Karpas-422 (cell line): ENCODE data around the gene MMP24. TPM values are rescaled to one million over a fixed set of nuclear protein-coding genes. Genes with fewer than 3 reads are reported as not detected.
A peak's percentile ranks its signal among the peaks of the same experiment; 100 is the strongest.

Experiments used
- DNase-seq: peaks from one replicate; pipeline ENCODE4 v3.0.0-alpha.2; 2015
- H2AFZ ChIP-seq: fragments of 200-600 bp; sonication (generic); 2 replicates; pipeline ENCODE4 v1.6.1; 2014; ENCODE audit warnings: antibody characterized with exemption, low read length, mixed read lengths
- H3K27ac ChIP-seq: fragments of 200-600 bp; sonication (generic); 2 replicates; pipeline ENCODE4 v1.5.1; 2014; ENCODE audit warnings: mild to moderate bottlenecking, low read length, moderate library complexity
- H3K27me3 ChIP-seq: fragments of 200-600 bp; sonication (generic); 2 replicates; pipeline ENCODE4 v1.6.1; 2014; ENCODE audit warnings: low read length, mixed read lengths
- H3K36me3 ChIP-seq: fragments of 200-600 bp; sonication (generic); 2 replicates; pipeline ENCODE4 v1.6.1; 2014; ENCODE audit warnings: low read length, mixed read lengths; ENCODE audit not compliant: insufficient read depth
- H3K4me1 ChIP-seq: fragments of 200-600 bp; sonication (generic); 2 replicates; pipeline ENCODE4 v1.6.1; 2014; ENCODE audit warnings: mild to moderate bottlenecking, low read length, mixed read lengths
- H3K4me2 ChIP-seq: fragments of 200-600 bp; sonication (generic); 2 replicates; pipeline ENCODE4 v1.6.1; 2014; ENCODE audit warnings: low read length, low read depth, mild to moderate bottlenecking; ENCODE audit not compliant: poor library complexity, severe bottlenecking
- H3K4me3 ChIP-seq: fragments of 200-600 bp; sonication (generic); 2 replicates; pipeline ENCODE4 v1.5.1; 2014; ENCODE audit warnings: mild to moderate bottlenecking, antibody characterized with exemption, low read length, mixed read lengths
- H3K79me2 ChIP-seq: fragments of 200-600 bp; sonication (generic); 2 replicates; pipeline ENCODE4 v1.6.1; 2014; ENCODE audit warnings: mild to moderate bottlenecking, low read length, mixed read lengths
- H3K9ac ChIP-seq: fragments of 200-600 bp; sonication (generic); 2 replicates; pipeline ENCODE4 v1.6.0; 2014; ENCODE audit warnings: low read length
- H3K9me2 ChIP-seq: fragments of 200-600 bp; sonication (generic), shearing (Covaris generic); replicated peaks from 2 replicates; pipeline ENCODE4 v1.6.0; 2014; ENCODE audit warnings: mild to moderate bottlenecking, low read length, moderate library complexity; ENCODE audit not compliant: insufficient read depth
- H3K9me3 ChIP-seq: fragments of 300-700, 200-600 bp; sonication (generic); 2 replicates; pipeline ENCODE4 v1.6.1; 2014; ENCODE audit warnings: low read length, mixed read lengths
- H4K20me1 ChIP-seq: fragments of 200-600 bp; sonication (generic); 2 replicates; pipeline ENCODE4 v1.6.1; 2014; ENCODE audit warnings: mild to moderate bottlenecking, antibody characterized with exemption, low read length, low read depth; ENCODE audit not compliant: insufficient read depth
- total RNA-seq: library from RNA; depleted of rRNA; stranded (reverse); fragments of >200 nt; shearing (Covaris generic); gene quantifications from 2 replicates; pipeline ENCODE4 v1.2.3, GENCODE V29; 2014; ENCODE audit warnings: low replicate concordance

MMP24 gene
- total RNA-seq, 1 experiment from 2014 or later: 0.60 TPM

DNA sequence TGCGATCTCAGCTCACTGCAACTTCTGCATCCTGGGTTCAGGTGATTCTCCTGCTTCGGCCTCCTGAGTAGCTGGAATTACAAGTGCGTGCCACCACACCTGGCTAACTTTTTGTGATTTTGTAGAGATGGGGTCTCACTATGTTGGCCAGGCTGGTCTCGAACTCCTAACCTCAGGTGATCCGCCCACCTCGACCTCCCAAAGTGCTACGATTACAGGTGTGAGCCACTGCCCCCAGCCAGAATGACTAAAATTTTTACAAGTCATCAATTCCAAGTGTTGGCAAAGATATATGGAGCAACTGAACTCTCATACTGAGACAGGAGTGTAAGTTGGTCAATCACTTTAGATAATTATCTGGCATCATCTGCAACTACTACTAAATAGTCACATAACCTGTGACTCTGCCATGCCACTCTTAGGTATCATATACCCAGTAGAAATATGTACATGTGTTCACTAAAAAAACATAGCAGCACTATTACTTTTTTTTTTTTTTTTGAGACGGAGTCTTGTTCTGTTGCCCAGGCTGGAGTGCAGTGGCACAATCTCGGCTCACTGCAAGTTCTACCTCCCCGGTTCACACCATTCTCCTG lies 55.1 kb downstream of the MMP24 start:
- Histone ChIP-seq H3K4me2 (no peak overlapping the region), H3K27ac (no peak overlapping the region), H3K4me3 (no peak overlapping the region), H3K9me2 (no peaks in the 10 kb centered on the region), H3K36me3 (peaks cover 20% of the 10 kb centered on the region), H3K27me3 (no peaks in the 10 kb centered on the region), H3K79me2 (peaks cover 41% of the 10 kb centered on the region), H4K20me1 (peaks cover 8% of the 10 kb centered on the region; the same call in 1 of the 2 replicates), H3K9me3 (no peaks in the 10 kb centered on the region), H2AFZ (no peak overlapping the region), H3K9ac (no peak overlapping the region), H3K4me1 (peaks cover 18% of the 10 kb centered on the region)
- no peak for DNase-seq

DNA sequence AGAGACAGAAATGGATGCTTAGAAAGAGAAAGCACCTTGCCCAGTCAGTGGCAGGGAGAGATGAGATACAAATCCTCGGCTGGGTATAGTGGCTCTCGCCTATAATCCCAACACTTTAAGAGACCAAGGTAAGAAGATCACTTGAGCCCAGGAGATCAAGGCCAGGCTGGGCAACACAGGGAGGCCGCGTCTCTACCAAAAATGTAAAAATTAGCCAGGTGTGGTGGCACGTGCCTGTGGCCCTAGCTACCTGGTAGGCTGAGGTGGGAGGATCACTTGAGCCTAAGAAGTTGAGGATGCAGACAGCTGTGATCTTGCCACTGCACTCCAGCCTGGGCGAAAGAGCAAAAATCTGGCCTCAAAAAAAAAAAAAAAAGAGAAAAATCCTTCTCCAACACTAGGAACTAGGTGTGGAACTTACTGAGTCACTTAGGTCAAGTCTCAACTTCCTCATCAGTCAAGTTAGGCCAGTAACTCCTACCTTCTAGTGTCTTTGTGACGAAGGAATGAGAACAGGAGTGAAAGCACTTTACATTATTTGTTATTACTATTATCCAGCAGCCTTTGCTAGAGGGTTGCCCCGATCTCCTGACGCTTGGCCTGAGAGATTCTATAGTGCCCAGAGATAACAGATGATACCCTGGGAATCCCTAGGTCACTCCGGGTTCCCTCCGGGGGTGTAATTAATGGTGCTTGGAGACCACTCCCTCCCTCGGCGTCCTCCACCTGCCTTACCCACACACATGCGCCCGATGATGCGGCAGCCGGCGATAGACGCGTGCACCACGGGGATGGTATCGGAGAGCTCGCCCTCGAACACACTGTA lies 57.2 kb downstream of the MMP24 start:
- no peak for DNase-seq
- Histone ChIP-seq H3K4me1 (peaks cover 13% of the 10 kb centered on the region), H3K9me2 (no peaks in the 10 kb centered on the region), H3K9ac (peak overlapping the region; percentile 88), H3K4me2 (peak overlapping the region; percentile 86), H3K79me2 (peaks cover 32% of the 10 kb centered on the region), H3K9me3 (no peaks in the 10 kb centered on the region), H2AFZ (no peak overlapping the region), H3K36me3 (peaks cover 20% of the 10 kb centered on the region), H3K27ac (peak overlapping the region; percentile 50; the same call in 1 of the 2 replicates), H3K4me3 (peak overlapping the region; percentile 94), H4K20me1 (peaks cover 8% of the 10 kb centered on the region; the same call in 1 of the 2 replicates), H3K27me3 (no peaks in the 10 kb centered on the region)

DNA sequence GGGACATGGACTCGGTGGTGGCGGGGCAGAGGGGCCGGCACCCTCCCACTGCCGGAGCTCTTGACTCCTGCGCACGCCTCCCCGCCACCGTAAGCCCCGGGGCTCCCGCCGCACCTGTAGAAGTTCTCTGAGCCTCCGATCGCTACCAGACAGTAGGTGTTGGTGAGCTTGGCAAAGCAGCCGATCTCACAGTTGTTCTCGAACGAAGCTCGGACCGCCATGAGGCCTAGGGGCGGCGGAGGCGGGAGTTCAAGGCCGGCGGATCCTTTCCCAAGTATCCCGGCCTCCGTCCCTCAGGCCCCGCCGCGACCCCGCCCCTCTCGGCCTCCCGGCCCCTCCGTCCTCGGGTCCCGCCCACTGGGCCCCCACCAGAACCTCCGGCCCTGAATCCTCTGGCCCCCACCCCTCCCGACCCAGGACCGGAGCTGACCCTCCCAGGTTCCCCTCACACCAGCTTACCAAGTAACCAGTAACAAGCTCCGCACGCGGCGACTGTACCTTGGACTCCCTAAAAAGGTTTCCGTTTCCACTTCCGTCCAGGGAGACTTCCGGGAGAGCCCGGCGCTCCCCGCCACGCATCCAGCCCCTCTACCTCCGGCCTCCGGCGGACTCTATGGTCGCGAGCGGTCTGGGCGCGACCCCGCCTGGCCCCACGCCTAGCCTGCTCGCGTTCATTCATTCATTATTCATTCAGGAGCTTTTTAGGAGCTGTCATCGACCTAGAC lies 57.9 kb downstream of the MMP24 start, which contains the start of gene EIF6:
Gene EIF6 (minus strand): TSS at position 506 of the 725 bp plus-strand sequence. CDS start 285 bp downstream, at position 221.
- Histone ChIP-seq H3K4me3 (peak within 1 kb of the TSS; percentile 94), H3K9ac (peak within 1 kb of the TSS; percentile 88), H3K79me2 (peaks cover 32% of the 10 kb centered on the region), H3K27me3 (no peaks in the 10 kb centered on the region), H3K4me2 (peak within 1 kb of the TSS; percentile 86), H3K36me3 (peaks cover 20% of the 10 kb centered on the region), H4K20me1 (peaks cover 8% of the 10 kb centered on the region; the same call in 1 of the 2 replicates), H3K4me1 (peaks cover 13% of the 10 kb centered on the region), H3K27ac (peak within 1 kb of the TSS; percentile 50; the same call in 1 of the 2 replicates), H3K9me3 (no peaks in the 10 kb centered on the region), H2AFZ (peak within 1 kb of the TSS; percentile 85), H3K9me2 (no peaks in the 10 kb centered on the region)
- DNase-seq: peak; percentile 95

DNA sequence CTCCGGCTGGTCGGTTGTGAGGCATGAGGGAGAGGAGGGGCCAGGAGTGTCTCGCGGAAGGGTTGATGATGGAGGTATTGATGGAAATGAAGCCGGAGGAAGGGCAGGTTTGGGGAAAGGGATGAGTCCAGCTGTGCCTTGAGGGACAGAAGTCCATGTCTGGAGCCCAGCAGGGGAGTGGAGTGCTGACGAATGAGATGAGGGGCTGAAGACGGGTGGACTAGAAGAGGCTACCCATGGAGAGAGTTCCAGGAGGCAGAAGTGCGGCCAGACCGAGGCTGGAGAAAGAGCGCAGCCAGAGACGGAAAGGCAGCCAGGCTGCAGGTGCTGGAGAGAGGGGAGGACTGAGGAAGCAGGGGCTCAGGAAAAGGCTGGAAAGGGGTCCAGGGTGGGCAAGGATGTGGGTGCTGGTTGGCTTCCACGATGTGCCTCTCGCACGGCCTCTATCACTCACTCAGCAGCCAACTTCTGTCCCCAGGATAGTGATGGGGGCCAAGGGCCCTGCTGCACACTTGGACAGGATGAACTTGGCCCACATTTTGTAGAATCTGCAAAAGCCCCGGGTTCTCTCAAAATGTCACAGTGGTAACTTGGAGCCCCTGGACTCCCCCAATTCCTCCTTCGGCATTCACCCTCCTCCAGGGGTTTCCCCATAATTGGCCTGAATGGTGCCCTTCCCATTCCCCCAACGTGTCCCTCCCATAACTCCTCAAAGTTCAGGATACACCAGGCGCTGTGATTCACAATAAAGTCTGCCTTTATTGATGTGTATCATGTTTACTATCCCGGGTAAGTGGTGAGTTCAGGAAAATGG lies 58.7 kb downstream of the MMP24 start:
- DNase-seq: no peak
- H3K27me3 ChIP-seq: no peaks in the 10 kb centered on the region
- no peaks in the 10 kb centered on the region for H3K9me2 ChIP-seq
- no peaks in the 10 kb centered on the region for H3K9me3 ChIP-seq
- peak overlapping the region; percentile 85 for H2AFZ ChIP-seq
- no peak overlapping the region for H3K27ac ChIP-seq
- peak overlapping the region; percentile 86 for H3K4me2 ChIP-seq
- H3K9ac ChIP-seq: peak overlapping the region; percentile 88
- H4K20me1 ChIP-seq: peaks cover 3% of the 10 kb centered on the region; the same call in 1 of the 2 replicates
- H3K4me1 ChIP-seq: peaks cover 13% of the 10 kb centered on the region
- H3K79me2 ChIP-seq: peaks cover 32% of the 10 kb centered on the region
- peaks cover 17% of the 10 kb centered on the region for H3K36me3 ChIP-seq
- H3K4me3 ChIP-seq: peak overlapping the region; percentile 94

DNA sequence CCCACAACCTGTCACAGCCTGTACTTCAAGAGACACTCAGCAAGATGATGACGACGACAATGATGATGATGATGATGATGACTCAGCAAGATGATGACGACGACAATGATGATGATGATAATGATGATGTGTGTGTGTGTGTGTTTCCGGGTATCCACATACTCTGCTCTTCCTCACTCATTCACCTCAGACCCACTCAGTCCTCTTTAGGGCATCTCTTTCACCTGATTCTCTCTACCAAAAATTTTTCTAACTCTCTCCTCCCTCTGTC lies 59.3 kb downstream of the MMP24 start:
- Histone ChIP-seq H3K27me3 (no peaks in the 10 kb centered on the region), H3K36me3 (peaks cover 14% of the 10 kb centered on the region), H3K4me1 (peaks cover 13% of the 10 kb centered on the region), H4K20me1 (peaks cover 3% of the 10 kb centered on the region; the same call in 1 of the 2 replicates), H3K4me3 (peak overlapping the region; percentile 94; the same call in 1 of the 2 replicates), H2AFZ (no peak overlapping the region), H3K4me2 (peak overlapping the region; percentile 86), H3K9me2 (no peaks in the 10 kb centered on the region), H3K27ac (no peak overlapping the region), H3K79me2 (peaks cover 32% of the 10 kb centered on the region), H3K9me3 (no peaks in the 10 kb centered on the region), H3K9ac (peak overlapping the region; percentile 88; the same call in 1 of the 2 replicates)
- no peak for DNase-seq

DNA sequence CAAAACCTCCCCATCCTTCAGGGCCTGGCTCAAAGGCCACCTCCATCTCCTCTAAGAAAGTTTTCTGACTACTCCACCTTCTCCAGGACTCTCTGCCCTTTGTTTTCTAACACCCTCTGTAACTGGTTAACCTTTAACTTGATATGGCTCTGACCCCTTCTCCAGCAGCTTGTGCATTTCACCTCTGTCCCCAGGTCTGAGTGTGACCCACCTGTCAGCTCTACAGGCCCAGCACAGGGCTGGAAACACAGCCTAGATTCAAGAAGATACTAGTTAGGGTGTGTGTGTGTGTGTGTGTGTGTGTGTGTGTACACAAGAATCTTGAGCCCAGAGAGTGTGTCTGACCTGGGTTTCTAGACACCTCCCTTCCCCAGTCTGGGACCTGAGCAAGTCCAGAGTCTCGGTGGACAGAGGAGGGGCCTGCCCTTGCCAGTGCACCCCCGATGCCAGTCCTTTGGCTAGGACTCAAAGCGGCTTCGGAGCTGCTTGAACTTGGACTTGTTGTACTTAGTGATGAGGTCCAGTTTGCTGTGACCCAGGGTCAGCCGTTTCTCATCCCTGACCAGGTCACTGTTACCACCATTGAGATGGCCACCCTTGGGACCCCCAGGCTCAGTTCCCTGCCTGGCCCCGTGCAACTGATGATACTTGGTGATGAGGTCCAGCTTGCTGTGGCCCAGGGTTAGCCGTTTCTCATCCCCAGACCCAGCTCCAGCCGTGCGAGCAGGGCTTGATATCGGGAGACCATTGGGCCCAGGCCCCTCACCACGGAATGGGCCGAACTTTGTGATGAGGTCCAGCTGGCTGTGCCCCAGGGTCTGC lies 59.8 kb downstream of the MMP24 start:
- H3K9me2 ChIP-seq: no peaks in the 10 kb centered on the region
- peaks cover 13% of the 10 kb centered on the region for H3K4me1 ChIP-seq
- no peak overlapping the region for H3K9ac ChIP-seq
- no peak overlapping the region for H3K4me2 ChIP-seq
- H3K36me3 ChIP-seq: peaks cover 14% of the 10 kb centered on the region
- no peak overlapping the region for H2AFZ ChIP-seq
- no peak for DNase-seq
- H3K79me2 ChIP-seq: peaks cover 32% of the 10 kb centered on the region
- H3K27me3 ChIP-seq: no peaks in the 10 kb centered on the region
- H3K27ac ChIP-seq: no peak overlapping the region
- no peak overlapping the region for H3K4me3 ChIP-seq
- H3K9me3 ChIP-seq: no peaks in the 10 kb centered on the region
- peaks cover 3% of the 10 kb centered on the region; the same call in 1 of the 2 replicates for H4K20me1 ChIP-seq

DNA sequence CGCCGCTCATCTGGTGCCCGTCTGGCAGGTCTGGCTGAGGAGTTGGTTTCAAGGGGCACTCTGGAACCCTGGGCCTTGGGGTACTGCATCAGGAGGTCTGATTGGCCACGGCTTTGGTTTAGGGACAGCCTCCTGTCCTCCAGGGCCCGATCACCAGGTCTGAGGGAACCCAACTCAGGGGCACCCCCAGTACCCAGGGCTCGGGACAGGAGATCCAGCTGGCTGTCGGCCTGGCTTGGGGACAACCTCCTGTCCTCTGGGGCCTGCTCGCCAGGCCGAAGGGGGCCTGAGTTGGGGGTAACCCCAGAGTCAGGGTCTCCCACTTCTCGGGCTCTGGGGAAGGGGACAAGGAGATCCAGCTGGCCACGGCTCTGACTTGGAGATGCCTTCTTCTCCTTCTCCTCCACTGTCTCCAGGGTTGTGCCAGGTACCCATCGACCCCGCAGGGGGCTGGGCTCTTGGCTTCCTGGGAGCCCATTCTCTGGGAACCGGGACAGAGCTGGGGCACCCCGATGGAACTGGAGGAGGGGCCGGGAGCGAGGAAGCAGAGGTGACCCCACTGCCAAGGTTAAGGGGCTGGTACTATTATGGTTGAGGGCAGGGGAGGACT lies 60.5 kb downstream of the MMP24 start:
- Histone ChIP-seq H2AFZ (no peak overlapping the region), H4K20me1 (peaks cover 3% of the 10 kb centered on the region; the same call in 1 of the 2 replicates), H3K27me3 (no peaks in the 10 kb centered on the region), H3K9ac (no peak overlapping the region), H3K9me2 (no peaks in the 10 kb centered on the region), H3K36me3 (peaks cover 10% of the 10 kb centered on the region; the same call in 1 of the 2 replicates), H3K79me2 (peaks cover 25% of the 10 kb centered on the region), H3K4me2 (no peak overlapping the region), H3K27ac (no peak overlapping the region), H3K9me3 (no peaks in the 10 kb centered on the region), H3K4me3 (no peak overlapping the region), H3K4me1 (peaks cover 13% of the 10 kb centered on the region)
- DNase-seq: no peak
